LNCAP (cell line): ENCODE measurements around the gene BNC1.

Experiments used
- CTCF ChIP-seq: fragments of 450-650 bp; IDR thresholded peaks from 2 replicates; pipeline ENCODE4 v1.5.1; 2017; ENCODE audit warnings: mild to moderate bottlenecking

The BNC1 gene, protein sequence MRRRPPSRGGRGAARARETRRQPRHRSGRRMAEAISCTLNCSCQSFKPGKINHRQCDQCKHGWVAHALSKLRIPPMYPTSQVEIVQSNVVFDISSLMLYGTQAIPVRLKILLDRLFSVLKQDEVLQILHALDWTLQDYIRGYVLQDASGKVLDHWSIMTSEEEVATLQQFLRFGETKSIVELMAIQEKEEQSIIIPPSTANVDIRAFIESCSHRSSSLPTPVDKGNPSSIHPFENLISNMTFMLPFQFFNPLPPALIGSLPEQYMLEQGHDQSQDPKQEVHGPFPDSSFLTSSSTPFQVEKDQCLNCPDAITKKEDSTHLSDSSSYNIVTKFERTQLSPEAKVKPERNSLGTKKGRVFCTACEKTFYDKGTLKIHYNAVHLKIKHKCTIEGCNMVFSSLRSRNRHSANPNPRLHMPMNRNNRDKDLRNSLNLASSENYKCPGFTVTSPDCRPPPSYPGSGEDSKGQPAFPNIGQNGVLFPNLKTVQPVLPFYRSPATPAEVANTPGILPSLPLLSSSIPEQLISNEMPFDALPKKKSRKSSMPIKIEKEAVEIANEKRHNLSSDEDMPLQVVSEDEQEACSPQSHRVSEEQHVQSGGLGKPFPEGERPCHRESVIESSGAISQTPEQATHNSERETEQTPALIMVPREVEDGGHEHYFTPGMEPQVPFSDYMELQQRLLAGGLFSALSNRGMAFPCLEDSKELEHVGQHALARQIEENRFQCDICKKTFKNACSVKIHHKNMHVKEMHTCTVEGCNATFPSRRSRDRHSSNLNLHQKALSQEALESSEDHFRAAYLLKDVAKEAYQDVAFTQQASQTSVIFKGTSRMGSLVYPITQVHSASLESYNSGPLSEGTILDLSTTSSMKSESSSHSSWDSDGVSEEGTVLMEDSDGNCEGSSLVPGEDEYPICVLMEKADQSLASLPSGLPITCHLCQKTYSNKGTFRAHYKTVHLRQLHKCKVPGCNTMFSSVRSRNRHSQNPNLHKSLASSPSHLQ

DNA sequence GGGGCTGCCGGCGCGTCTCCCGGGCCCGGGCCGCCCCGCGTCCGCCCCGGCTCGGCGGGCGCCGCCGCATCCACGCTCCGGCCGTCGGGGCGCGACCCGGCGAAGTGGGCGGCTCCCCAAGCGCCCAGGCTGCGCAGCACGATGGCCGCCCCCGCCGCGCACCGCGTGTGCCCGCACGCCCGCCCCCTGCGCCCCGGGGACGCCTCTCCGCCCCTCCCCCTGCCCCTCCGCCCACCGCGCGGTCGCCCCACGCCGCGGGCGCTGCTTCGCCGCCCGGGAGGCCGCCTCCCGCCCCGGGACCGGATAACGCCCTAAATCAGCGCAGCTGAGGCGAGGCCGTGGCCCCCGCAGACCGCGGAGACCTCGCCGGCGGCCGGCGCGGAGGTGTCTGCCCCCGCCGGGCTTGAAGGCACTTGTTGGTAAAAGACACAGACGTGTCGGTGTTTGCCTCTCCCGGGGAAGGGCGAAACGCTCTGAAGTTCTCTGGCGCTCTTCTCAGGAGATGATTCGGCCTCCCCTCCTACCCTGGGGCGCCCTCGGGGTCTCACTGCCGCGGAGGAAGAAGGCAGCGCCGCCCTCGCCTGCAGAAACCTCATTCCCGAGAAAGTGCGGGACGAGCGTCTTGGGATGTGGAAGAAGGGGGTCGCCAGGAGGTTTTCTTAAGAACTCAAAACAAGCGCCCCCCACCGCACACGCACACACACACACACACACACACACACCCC, at the start of gene BNC1:
TSS of gene BNC1 (minus strand) at position 106 of the 725 bp plus-strand sequence. CDS start at position 70, 36 bp downstream.
- TF ChIP-seq CTCF: no peak

DNA sequence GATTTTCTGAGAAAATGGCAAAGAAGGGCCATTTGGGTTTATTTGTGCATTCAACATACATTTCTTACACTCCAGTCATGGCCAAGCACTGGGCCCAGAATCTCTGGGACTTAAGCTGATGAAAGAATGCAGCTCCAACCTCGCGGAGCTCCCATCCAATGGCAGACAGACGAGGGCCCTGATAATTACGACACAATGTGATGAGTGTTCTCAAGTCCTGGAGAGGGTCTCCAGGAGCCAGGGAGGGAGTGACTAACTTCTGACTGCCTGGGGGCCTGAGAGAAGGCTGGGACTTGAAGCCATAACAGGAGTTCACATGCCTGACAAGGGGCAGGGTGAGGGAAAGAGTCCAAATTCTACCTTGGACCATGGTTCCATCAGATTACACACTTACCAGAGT, 42.6 kb upstream of the BNC1 start:
- TF ChIP-seq CTCF: no peak

- no peak for TF ChIP-seq CTCF
Observed at GRCh38 chr15:83324799-83325198, 40.3 kb upstream of the BNC1 start.

DNA sequence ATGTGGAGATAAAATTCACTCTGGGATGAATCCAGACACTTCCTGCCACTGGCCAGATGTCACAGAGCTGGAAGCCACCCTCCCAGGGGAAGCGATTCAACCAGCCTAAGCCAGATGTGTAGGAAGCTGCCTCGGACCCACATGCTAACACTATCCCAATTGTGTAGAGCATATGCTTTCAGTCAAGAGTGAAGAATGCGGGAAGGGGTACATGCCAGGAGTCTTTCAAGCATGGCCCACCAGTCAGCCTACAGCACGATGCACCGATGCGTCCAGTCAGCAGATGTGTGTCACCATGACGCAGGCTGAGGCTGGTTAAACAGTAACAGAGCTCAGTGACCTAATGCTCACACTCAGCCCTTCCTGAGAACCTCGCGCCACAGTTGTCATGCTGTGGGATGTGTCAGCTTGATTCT, 38.8 kb upstream of the BNC1 start:
- TF ChIP-seq CTCF: no peak

DNA sequence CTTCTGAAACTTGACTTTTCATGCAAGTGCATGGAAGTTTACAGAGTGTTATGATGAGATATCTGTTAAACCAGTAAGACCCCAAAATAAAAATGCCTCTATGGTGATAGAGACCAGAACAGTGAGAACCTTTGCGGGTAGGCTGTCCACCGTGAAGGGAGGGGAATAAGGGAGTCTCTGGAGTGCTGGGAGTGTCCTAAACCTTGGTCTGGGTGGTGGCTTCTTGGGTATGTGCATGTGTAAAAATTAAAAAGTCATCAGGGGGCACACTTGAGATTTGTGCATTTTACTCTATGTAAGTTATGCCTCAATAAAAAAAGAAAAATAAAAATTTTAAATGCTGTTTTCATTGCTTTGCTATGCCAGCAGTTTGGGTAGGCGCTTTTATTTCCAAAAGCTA, 38.2 kb upstream of the BNC1 start:
- TF ChIP-seq CTCF: no peak

DNA sequence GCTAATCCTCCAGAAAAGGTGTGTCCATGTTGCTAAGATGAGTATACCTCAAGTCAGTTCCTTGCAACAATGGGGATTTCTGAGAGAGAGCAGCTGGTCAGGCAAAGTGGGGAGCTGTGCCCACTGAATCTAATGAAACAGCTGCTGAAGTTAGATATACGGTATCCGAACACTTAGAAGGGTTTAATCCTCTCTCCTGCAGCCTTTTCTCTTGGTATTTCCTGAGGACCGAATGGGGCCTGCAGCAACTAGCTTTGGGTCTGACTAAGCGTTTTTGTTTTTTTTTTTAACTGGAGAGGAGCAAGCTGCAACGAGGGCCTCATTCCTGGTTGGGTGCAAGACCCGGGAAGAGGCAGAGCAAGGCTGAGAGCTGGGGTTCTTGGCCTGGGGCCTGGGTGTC, 37.6 kb upstream of the BNC1 start:
- no peak for TF ChIP-seq CTCF

- no peak for TF ChIP-seq CTCF
Observed at GRCh38 chr15:83320844-83321243, 36.4 kb upstream of the BNC1 start.
